PC-3 (cell line): ENCODE results near the gene SULT1C4. TPM values are rescaled to one million over a fixed set of nuclear protein-coding genes. Genes with fewer than 3 reads are reported as not detected.

Experiments
- ATAC-seq: fragments of 200-7000 bp; cut with Tn5 transposase; 2 replicates; pipeline ENCODE4 v1.9.1; 2020; ENCODE audit warnings: mild to moderate bottlenecking, moderate library complexity
- BruUV-seq: library from RNA; stranded (reverse); fragments of 400-500 nt; replicated peaks from 2 replicates; lab custom pipeline; 2021; lab: Mats Ljungman, UMichigan
- CTCF ChIA-PET: fragments of 300-600 bp; sonication (Branson Sonifier 250); formaldehyde crosslinking; loops from one replicate; lab custom pipeline; 2022; ENCODE audit warnings: antibody characterized with exemption; lab: Charles Lee
- POLR2A ChIA-PET: fragments of 300-600 bp; sonication (Branson Sonifier 250); formaldehyde crosslinking; loops from one replicate; lab custom pipeline; 2022; ENCODE audit warnings: antibody characterized with exemption; ENCODE audit not compliant: unreplicated experiment; lab: Charles Lee
- DNase-seq: peaks from one replicate; pipeline ENCODE4 v3.0.0-alpha.2; 2015
- H2AFZ ChIP-seq: fragments of 300-600 bp; sonication (generic); 2 replicates; pipeline ENCODE4 v1.6.0; 2016; ENCODE audit warnings: antibody characterized with exemption, low read length
- H3F3A ChIP-seq: fragments of 300-600 bp; sonication (generic); one replicate; pipeline ENCODE4 v1.6.0; 2017; ENCODE audit warnings: antibody characterized with exemption, low read length, control low read depth, mild to moderate bottlenecking; ENCODE audit not compliant: unreplicated experiment
- H3K27ac ChIP-seq: fragments of 300-600 bp; sonication (generic); 2 replicates; pipeline ENCODE4 v1.5.1; 2016; ENCODE audit warnings: mild to moderate bottlenecking, low read length
- H3K27me3 ChIP-seq: fragments of 300-600 bp; sonication (generic); 2 replicates; pipeline ENCODE4 v1.6.1; 2016; ENCODE audit warnings: low read length, mixed read lengths
- H3K36me3 ChIP-seq: fragments of 300-600 bp; sonication (generic); 2 replicates; pipeline ENCODE4 v1.6.1; 2016; ENCODE audit warnings: low read depth, mixed run types, low read length, mixed read lengths
- H3K4me1 ChIP-seq: fragments of 300-600 bp; sonication (generic); 2 replicates; pipeline ENCODE4 v1.5.1; 2016; ENCODE audit warnings: low read length; ENCODE audit not compliant: insufficient read depth
- H3K4me2 ChIP-seq: fragments of 300-600 bp; sonication (generic); 2 replicates; pipeline ENCODE4 v1.6.0; 2016; ENCODE audit warnings: low read length
- H3K4me3 ChIP-seq: fragments of 300-600 bp; sonication (generic); 2 replicates; pipeline ENCODE4 v1.5.1; 2016; ENCODE audit warnings: mild to moderate bottlenecking, low read length, mixed read lengths
- H3K79me2 ChIP-seq: fragments of 300-600 bp; sonication (generic); 2 replicates; pipeline ENCODE4 v1.6.1; 2017; ENCODE audit warnings: low read length, mixed read lengths
- H3K9ac ChIP-seq: fragments of 300-600 bp; sonication (generic); 2 replicates; pipeline ENCODE4 v1.6.0; 2016; ENCODE audit warnings: mild to moderate bottlenecking, low read length
- H3K9me2 ChIP-seq: fragments of 300-600 bp; sonication (generic); replicated peaks from 2 replicates; pipeline ENCODE4 v1.6.1; 2016; ENCODE audit warnings: mixed run types, low read length, mixed read lengths
- H3K9me3 ChIP-seq: fragments of 300-600 bp; sonication (generic); 2 replicates; pipeline ENCODE4 v1.6.1; 2016; ENCODE audit warnings: low read length, mixed read lengths
- H4K20me1 ChIP-seq: fragments of 300-600 bp; sonication (generic); 2 replicates; pipeline ENCODE4 v1.6.1; 2016; ENCODE audit warnings: low read length, mixed read lengths
- EZH2 ChIP-seq: fragments of 300-600 bp; sonication (generic); IDR thresholded peaks from one replicate; pipeline ENCODE4 v1.6.1; 2017; ENCODE audit warnings: antibody characterized with exemption, mild to moderate bottlenecking, low read length; ENCODE audit not compliant: unreplicated experiment
- EZH2phosphoT487 ChIP-seq: fragments of 300-600 bp; sonication (generic); IDR thresholded peaks from 2 replicates; pipeline ENCODE4 v1.6.1; 2018; ENCODE audit warnings: mild to moderate bottlenecking, antibody characterized with exemption, low read length, borderline replicate concordance
- intact Hi-C: fragments of 100-400 bp; cut with micrococcal nuclease; formaldehyde crosslinking; loops from 2 replicates; pipeline ENCODE4 v1.9.0; 2023
- total RNA-seq: library from RNA; depleted of rRNA; stranded (reverse); fragments of >200 nt; gene quantifications from 2 replicates; pipeline ENCODE4 v1.2.3, GENCODE V29; 2014; rRNA removed
- TF ChIP-seq, protein P1 (sequence below): fragments of 300-600 bp; sonication (generic); conservative IDR thresholded peaks from 2 replicates; pipeline ENCODE4 v1.5.1; 2017; ENCODE audit warnings: antibody characterized with exemption, low read depth, mild to moderate bottlenecking, low read length

The SULT1C4 gene
- total RNA-seq, 1 experiment from 2014 or later, result not detected

DNA sequence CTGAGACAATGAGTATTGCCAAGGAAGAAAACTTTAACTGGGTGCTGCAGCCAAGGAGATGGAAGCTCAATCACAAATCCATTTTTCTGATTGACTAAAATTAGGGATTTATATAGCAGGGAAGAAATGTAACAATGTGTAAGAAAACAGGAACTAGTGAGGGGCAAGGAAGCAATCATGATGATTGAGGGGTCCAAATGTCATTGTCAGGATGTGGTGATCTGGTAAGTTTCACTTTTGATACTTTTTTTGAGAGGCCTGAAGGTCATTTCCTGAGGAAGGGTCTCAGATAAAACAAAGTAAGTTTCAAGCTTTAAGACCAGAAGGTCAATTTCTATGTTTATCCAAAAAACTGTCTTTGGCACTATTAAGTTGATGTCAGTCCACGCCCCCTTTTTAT lies 59.2 kb downstream of the SULT1C4 start:
- no peak overlapping the region for H2AFZ ChIP-seq
- no peak for ATAC-seq
- intact Hi-C loops, result no loop called here
- TF ChIP-seq, protein P1, sequence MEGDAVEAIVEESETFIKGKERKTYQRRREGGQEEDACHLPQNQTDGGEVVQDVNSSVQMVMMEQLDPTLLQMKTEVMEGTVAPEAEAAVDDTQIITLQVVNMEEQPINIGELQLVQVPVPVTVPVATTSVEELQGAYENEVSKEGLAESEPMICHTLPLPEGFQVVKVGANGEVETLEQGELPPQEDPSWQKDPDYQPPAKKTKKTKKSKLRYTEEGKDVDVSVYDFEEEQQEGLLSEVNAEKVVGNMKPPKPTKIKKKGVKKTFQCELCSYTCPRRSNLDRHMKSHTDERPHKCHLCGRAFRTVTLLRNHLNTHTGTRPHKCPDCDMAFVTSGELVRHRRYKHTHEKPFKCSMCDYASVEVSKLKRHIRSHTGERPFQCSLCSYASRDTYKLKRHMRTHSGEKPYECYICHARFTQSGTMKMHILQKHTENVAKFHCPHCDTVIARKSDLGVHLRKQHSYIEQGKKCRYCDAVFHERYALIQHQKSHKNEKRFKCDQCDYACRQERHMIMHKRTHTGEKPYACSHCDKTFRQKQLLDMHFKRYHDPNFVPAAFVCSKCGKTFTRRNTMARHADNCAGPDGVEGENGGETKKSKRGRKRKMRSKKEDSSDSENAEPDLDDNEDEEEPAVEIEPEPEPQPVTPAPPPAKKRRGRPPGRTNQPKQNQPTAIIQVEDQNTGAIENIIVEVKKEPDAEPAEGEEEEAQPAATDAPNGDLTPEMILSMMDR, result no peak
- no peak for TF ChIP-seq EZH2phosphoT487
- TF ChIP-seq EZH2, result no peak
- no peaks in the 10 kb centered on the region for H4K20me1 ChIP-seq
- no peak overlapping the region for H3K4me2 ChIP-seq
- H3K36me3 ChIP-seq, result no peaks in the 10 kb centered on the region
- ChIA-PET CTCF (no interaction called here), POLR2A (no interaction called here)
- H3K4me1 ChIP-seq, result no peaks in the 10 kb centered on the region
- no peaks in the 10 kb centered on the region for H3K9me3 ChIP-seq
- no peak overlapping the region for H3K4me3 ChIP-seq
- H3K9ac ChIP-seq, result no peak overlapping the region
- H3K27me3 ChIP-seq, result no peaks in the 10 kb centered on the region
- DNase-seq, result no peak
- H3F3A ChIP-seq, result no peaks in the 10 kb centered on the region
- H3K79me2 ChIP-seq, result no peaks in the 10 kb centered on the region
- BruUV-seq, result no TSS peak
- no peak overlapping the region for H3K27ac ChIP-seq
- no peaks in the 10 kb centered on the region for H3K9me2 ChIP-seq

Other genes starting within 250 kb of the SULT1C4 start
- gene SULT1C3, start 138.0 kb upstream of the SULT1C4 start, total RNA-seq, result not detected in 2 replicates
- gene SULT1C2, start 89.1 kb upstream of the SULT1C4 start, total RNA-seq, result not detected in 2 replicates
- 7.3 and 10.1 TPM in 2 replicates for gene GCC2, start 71.3 kb downstream of the SULT1C4 start, total RNA-seq
- 58.9 and 62.7 TPM in 2 replicates for gene LIMS1, start 156.5 kb downstream of the SULT1C4 start, total RNA-seq